NAMALWA (cell line): ENCODE measurements around the gene ZNF516.

Experiments used
- DNase-seq: peaks from one replicate; pipeline ENCODE4 v3.0.0-alpha.2; 2015; ENCODE audit warnings: low spot score

ZNF516 gene

GRCh38 chr18:76441668-76442412, 53.2 kb downstream of the ZNF516 start:
- DNase-seq: no peak

- DNase-seq: no peak
Measured at GRCh38 chr18:76441002-76441667, 53.9 kb downstream of the ZNF516 start.

- DNase-seq: no peak
Measured at GRCh38 chr18:76437910-76438309, 57.1 kb downstream of the ZNF516 start.

- DNase-seq: no peak
Measured at GRCh38 chr18:76437011-76437410, 58.0 kb downstream of the ZNF516 start.

- no peak for DNase-seq
Measured at GRCh38 chr18:76436342-76436741, 58.7 kb downstream of the ZNF516 start.

GRCh38 chr18:76435316-76435989, 59.6 kb downstream of the ZNF516 start:
- no peak for DNase-seq

GRCh38 chr18:76434452-76434851, 60.6 kb downstream of the ZNF516 start:
- no peak for DNase-seq

- DNase-seq: no peak
Measured at GRCh38 chr18:76433788-76434187, 61.3 kb downstream of the ZNF516 start.

- DNase-seq: no peak
Measured at GRCh38 chr18:76432970-76433767, 61.9 kb downstream of the ZNF516 start.

- no peak for DNase-seq
Measured at GRCh38 chr18:76432274-76432755, 62.7 kb downstream of the ZNF516 start.

- DNase-seq: no peak
Measured at GRCh38 chr18:76431437-76432273, 63.4 kb downstream of the ZNF516 start.

- DNase-seq: no peak
Measured at GRCh38 chr18:76430636-76431035, 64.4 kb downstream of the ZNF516 start.

- no peak for DNase-seq
Measured at GRCh38 chr18:76429262-76430126, 65.5 kb downstream of the ZNF516 start.

- no peak for DNase-seq
Measured at GRCh38 chr18:76428396-76429261, 66.4 kb downstream of the ZNF516 start.

- DNase-seq: no peak
Measured at GRCh38 chr18:76426737-76427305, 68.2 kb downstream of the ZNF516 start.

GRCh38 chr18:76425146-76426131, 69.6 kb downstream of the ZNF516 start:
- DNase-seq: no peak

- no peak for DNase-seq
Measured at GRCh38 chr18:76422838-76423237, 72.2 kb downstream of the ZNF516 start.

GRCh38 chr18:76422121-76422520, 72.9 kb downstream of the ZNF516 start:
- DNase-seq: no peak
